HEK293 (cell line): ENCODE data around the gene ATP5F1B.

Source experiments
- CTCF ChIA-PET: fragments of 350-600 bp; formaldehyde crosslinking; extraction: SDS; loops from one replicate; lab custom pipeline; 2021; ENCODE audit warnings: antibody characterized with exemption; lab: Yijun Ruan, JAX
- POLR2A ChIA-PET: fragments of 300-600 bp; formaldehyde crosslinking; extraction: SDS; loops from one replicate; lab custom pipeline; 2020; ENCODE audit warnings: antibody characterized with exemption, inconsistent platforms; lab: Yijun Ruan, JAX
- H3K27ac ChIP-seq: fragments of 200-500 bp; sonication (Bioruptor generic); 2 replicates; pipeline ENCODE4 v1.5.1; 2014; ENCODE audit warnings: low read depth, low read length, control low read depth, inconsistent platforms; ENCODE audit errors: extremely low read depth
- H3K36me3 ChIP-seq, 2 experiments: fragments of 200-500 bp in 1 of 2; sonication (Bioruptor generic) in 1 of 2; 1 replicate in 1 of 2; 2 replicates in 1 of 2; pipeline ENCODE4 v1.5.1; 2014 to 2017; ENCODE audit warnings: inconsistent platforms in 2 of 2, low read length in 2 of 2; ENCODE audit not compliant: control insufficient read depth in 2 of 2, insufficient read depth in 1 of 2
- H3K4me1 ChIP-seq: fragments of 200-500 bp; sonication (Bioruptor generic); 2 replicates; pipeline ENCODE4 v1.5.1; 2014; ENCODE audit warnings: mild to moderate bottlenecking, low read length, inconsistent platforms; ENCODE audit not compliant: control insufficient read depth, insufficient read depth
- H3K4me3 ChIP-seq: 2 replicates; pipeline ENCODE4 v1.5.1; 2011; ENCODE audit warnings: low read depth, mild to moderate bottlenecking, control low read depth, low read length, moderate library complexity
- H3K9me3 ChIP-seq: fragments of 200-500 bp; sonication (Bioruptor generic); 2 replicates; pipeline ENCODE4 v1.5.1; 2014; ENCODE audit warnings: low read depth, low read length, inconsistent platforms; ENCODE audit not compliant: control insufficient read depth, insufficient read depth
- BCL11B ChIP-seq: fragments of 450-650 bp; formaldehyde crosslinking; IDR thresholded peaks from 2 replicates; pipeline ENCODE4 v1.5.1; 2016; ENCODE audit warnings: low read depth, missing biosample characterization, missing genetic modification characterization
- GLIS1 ChIP-seq: fragments of 450-650 bp; formaldehyde crosslinking; IDR thresholded peaks from 2 replicates; pipeline ENCODE4 v1.5.1; 2016; ENCODE audit warnings: missing biosample characterization, missing genetic modification characterization
- GLIS2 ChIP-seq: fragments of 450-650 bp; formaldehyde crosslinking; IDR thresholded peaks from 2 replicates; pipeline ENCODE4 v1.5.1; 2016; ENCODE audit warnings: missing biosample characterization, missing genetic modification characterization
- IKZF3 ChIP-seq: fragments of 450-650 bp; IDR thresholded peaks from 2 replicates; pipeline ENCODE4 v1.5.0; 2018; ENCODE audit warnings: missing biosample characterization, mild to moderate bottlenecking, missing genetic modification characterization, moderate library complexity
- KLF8 ChIP-seq: fragments of 450-650 bp; formaldehyde crosslinking; IDR thresholded peaks from 2 replicates; pipeline ENCODE4 v1.5.1; 2016; ENCODE audit warnings: missing biosample characterization, missing genetic modification characterization
- YY1 ChIP-seq: fragments of 450-650 bp; formaldehyde crosslinking; IDR thresholded peaks from 2 replicates; pipeline ENCODE4 v1.5.1; 2018; ENCODE audit warnings: missing biosample characterization, missing genetic modification characterization
- ZBTB20 ChIP-seq: fragments of 450-650 bp; formaldehyde crosslinking; IDR thresholded peaks from 2 replicates; pipeline ENCODE4 v1.5.1; 2016; ENCODE audit warnings: missing biosample characterization, missing genetic modification characterization
- ZBTB7A ChIP-seq: fragments of 450-650 bp; formaldehyde crosslinking; IDR thresholded peaks from 2 replicates; pipeline ENCODE4 v1.5.1; 2016; ENCODE audit warnings: low read depth, missing biosample characterization, missing genetic modification characterization
- ZFP37 ChIP-seq: fragments of 450-650 bp; formaldehyde crosslinking; IDR thresholded peaks from 2 replicates; pipeline ENCODE4 v1.5.1; 2016; ENCODE audit warnings: missing biosample characterization, missing genetic modification characterization
- ZFP41 ChIP-seq: fragments of 450-650 bp; formaldehyde crosslinking; IDR thresholded peaks from 2 replicates; pipeline ENCODE4 v1.5.1; 2016; ENCODE audit warnings: missing biosample characterization, missing genetic modification characterization, borderline replicate concordance
- ZIC2 ChIP-seq: fragments of 450-650 bp; formaldehyde crosslinking; IDR thresholded peaks from 2 replicates; pipeline ENCODE4 v1.5.1; 2016; ENCODE audit warnings: missing biosample characterization, missing genetic modification characterization
- ZNF16 ChIP-seq: fragments of 450-650 bp; formaldehyde crosslinking; IDR thresholded peaks from 2 replicates; pipeline ENCODE4 v1.5.1; 2016; ENCODE audit warnings: low read depth, missing biosample characterization, missing genetic modification characterization
- ZNF335 ChIP-seq: fragments of 450-650 bp; formaldehyde crosslinking; conservative IDR thresholded peaks from 2 replicates; pipeline ENCODE4 v1.5.1; 2016; ENCODE audit warnings: missing biosample characterization, missing genetic modification characterization
- ZNF423 ChIP-seq: fragments of 450-650 bp; formaldehyde crosslinking; IDR thresholded peaks from 2 replicates; pipeline ENCODE4 v1.5.1; 2016; ENCODE audit warnings: missing biosample characterization, missing genetic modification characterization
- ZNF558 ChIP-seq: fragments of 450-650 bp; formaldehyde crosslinking; IDR thresholded peaks from 2 replicates; pipeline ENCODE4 v1.5.1; 2016; ENCODE audit warnings: missing biosample characterization, missing genetic modification characterization
- ZNF701 ChIP-seq: fragments of 450-650 bp; formaldehyde crosslinking; IDR thresholded peaks from 2 replicates; pipeline ENCODE4 v1.5.1; 2016; ENCODE audit warnings: missing biosample characterization, missing genetic modification characterization
- ZNF785 ChIP-seq: fragments of 450-650 bp; formaldehyde crosslinking; IDR thresholded peaks from 2 replicates; pipeline ENCODE4 v1.5.1; 2016; ENCODE audit warnings: missing biosample characterization, missing genetic modification characterization
- TF ChIP-seq, protein P1 (sequence below): fragments of 450-650 bp; formaldehyde crosslinking; IDR thresholded peaks from 2 replicates; pipeline ENCODE4 v1.5.0; 2017; ENCODE audit warnings: missing biosample characterization, missing genetic modification characterization, borderline replicate concordance
- TF ChIP-seq, protein P2 (sequence below): fragments of 450-650 bp; formaldehyde crosslinking; conservative IDR thresholded peaks from 2 replicates; pipeline ENCODE4 v1.5.1; 2016; ENCODE audit warnings: low read depth, missing biosample characterization, missing genetic modification characterization
- TF ChIP-seq, protein P3 (sequence below): fragments of 450-650 bp; formaldehyde crosslinking; IDR thresholded peaks from 2 replicates; pipeline ENCODE4 v1.5.1; 2016; ENCODE audit warnings: missing biosample characterization, missing genetic modification characterization
- TF ChIP-seq, protein P4 (sequence below): fragments of 450-650 bp; formaldehyde crosslinking; IDR thresholded peaks from 2 replicates; pipeline ENCODE4 v1.5.1; 2016; ENCODE audit warnings: missing biosample characterization, missing genetic modification characterization, borderline replicate concordance
- TF ChIP-seq, protein P5 (sequence below): fragments of 450-650 bp; formaldehyde crosslinking; IDR thresholded peaks from 2 replicates; pipeline ENCODE4 v1.5.1; 2017; ENCODE audit warnings: missing biosample characterization, missing genetic modification characterization

ATP5F1B gene

DNA sequence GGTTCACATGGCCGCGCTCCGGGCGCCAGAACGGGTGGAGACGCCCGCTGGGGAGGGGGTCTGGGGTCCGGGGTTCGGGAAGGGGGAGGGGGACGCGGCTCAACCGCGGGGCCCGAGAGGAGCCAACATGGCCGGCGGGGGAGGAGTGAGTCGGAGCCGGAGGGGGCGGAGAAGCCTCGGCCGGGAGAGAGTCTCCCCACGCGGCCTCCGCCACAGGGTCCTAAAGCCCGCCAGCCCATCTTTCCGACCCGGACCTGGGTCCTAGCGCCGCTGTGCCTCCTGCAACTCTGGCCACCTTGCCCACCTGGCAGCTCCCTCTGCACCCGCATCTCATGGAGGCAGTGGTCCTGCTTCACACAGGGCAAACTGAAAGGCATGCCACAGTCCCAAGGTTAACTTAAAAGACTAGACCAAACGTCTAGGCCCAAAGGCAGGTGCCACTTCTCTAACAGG, 15.6 kb downstream of the ATP5F1B start, which contains the start of gene BAZ2A (continued):
- TF ChIP-seq ZNF16 (no peak), ZFP37 (tag by site-specific recombination) (peak; percentile 93), ZFP41 (tag by site-specific recombination) (no peak), ZNF785 (0 out of 2 replicates have a peak, but pooled peaks have one; percentile 25), ZBTB7A (peak; percentile 85; the same call in 1 of the 2 replicates)
- TF ChIP-seq, protein P1, sequence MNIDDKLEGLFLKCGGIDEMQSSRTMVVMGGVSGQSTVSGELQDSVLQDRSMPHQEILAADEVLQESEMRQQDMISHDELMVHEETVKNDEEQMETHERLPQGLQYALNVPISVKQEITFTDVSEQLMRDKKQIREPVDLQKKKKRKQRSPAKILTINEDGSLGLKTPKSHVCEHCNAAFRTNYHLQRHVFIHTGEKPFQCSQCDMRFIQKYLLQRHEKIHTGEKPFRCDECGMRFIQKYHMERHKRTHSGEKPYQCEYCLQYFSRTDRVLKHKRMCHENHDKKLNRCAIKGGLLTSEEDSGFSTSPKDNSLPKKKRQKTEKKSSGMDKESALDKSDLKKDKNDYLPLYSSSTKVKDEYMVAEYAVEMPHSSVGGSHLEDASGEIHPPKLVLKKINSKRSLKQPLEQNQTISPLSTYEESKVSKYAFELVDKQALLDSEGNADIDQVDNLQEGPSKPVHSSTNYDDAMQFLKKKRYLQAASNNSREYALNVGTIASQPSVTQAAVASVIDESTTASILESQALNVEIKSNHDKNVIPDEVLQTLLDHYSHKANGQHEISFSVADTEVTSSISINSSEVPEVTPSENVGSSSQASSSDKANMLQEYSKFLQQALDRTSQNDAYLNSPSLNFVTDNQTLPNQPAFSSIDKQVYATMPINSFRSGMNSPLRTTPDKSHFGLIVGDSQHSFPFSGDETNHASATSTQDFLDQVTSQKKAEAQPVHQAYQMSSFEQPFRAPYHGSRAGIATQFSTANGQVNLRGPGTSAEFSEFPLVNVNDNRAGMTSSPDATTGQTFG: peak; percentile 47; the same call in 1 of the 2 replicates

DNA sequence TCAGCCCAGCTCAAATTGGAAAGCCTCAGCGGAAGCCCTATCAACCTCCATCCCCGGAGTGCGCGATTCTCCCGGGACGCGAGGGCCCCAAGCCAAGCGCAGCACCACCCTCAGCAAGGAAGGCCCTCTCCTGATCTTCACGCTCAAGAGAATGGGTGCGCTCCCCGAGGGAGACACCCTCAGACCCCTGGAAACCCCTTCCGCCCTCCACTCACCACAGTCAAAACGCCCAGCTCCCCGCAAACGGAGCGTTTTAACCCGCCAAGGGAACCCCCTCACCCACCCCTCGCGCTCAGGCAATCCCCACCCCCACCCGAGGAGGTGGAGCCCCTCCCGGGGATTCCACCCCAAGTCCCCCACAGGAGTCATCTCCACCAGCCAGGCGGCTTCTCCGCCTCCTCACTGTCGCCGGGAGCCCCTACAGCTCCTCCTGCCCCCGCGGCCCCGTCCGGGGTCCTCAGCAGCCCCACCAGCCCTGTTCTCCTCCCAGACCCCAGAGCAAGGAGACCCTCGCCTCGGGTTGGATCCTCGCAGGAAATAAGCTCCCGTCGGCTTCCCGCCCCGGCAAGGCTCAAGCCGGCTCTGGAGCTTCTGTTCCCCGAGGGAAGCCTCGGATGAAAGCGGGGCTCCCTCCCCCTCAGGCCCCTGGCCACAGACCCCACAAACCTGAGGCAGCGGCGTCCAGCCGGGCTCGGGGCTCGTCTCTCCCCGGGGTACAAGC, 16.2 kb downstream of the ATP5F1B start:
- ChIA-PET POLR2A (interaction anchor here (0.5 to 1.4 kb wide), 7 partner anchors 8 to 501 kb away, joined by 3 to 7 read pairs (median 3); partner anchors contain the start of genes ESYT1 and NACA), CTCF (interaction anchor here (0.5 to 2.0 kb wide), 10 partner anchors 23 to 582 kb away, joined by 3 to 10 read pairs (median 4); no protein-coding TSS in a partner anchor)
- Histone ChIP-seq H3K4me1 (peaks cover 28% of the 10 kb centered on the region), H3K9me3 (no peaks in the 10 kb centered on the region), H3K36me3 (peaks cover 12 to 15% of the 10 kb centered on the region in 2 experiments; a peak in 2 of 3 replicates), H3K4me3 (peak overlapping the region; percentile 95), H3K27ac (peak overlapping the region; percentile 88)
- peak; percentile 75 for TF ChIP-seq ZNF423 (tag by site-specific recombination)
- no peak for TF ChIP-seq ZNF701 (tag by site-specific recombination)
- 0 out of 2 replicates have a peak, but pooled peaks have one; percentile 15 for TF ChIP-seq KLF8 (tag by site-specific recombination)
- TF ChIP-seq, protein P2, sequence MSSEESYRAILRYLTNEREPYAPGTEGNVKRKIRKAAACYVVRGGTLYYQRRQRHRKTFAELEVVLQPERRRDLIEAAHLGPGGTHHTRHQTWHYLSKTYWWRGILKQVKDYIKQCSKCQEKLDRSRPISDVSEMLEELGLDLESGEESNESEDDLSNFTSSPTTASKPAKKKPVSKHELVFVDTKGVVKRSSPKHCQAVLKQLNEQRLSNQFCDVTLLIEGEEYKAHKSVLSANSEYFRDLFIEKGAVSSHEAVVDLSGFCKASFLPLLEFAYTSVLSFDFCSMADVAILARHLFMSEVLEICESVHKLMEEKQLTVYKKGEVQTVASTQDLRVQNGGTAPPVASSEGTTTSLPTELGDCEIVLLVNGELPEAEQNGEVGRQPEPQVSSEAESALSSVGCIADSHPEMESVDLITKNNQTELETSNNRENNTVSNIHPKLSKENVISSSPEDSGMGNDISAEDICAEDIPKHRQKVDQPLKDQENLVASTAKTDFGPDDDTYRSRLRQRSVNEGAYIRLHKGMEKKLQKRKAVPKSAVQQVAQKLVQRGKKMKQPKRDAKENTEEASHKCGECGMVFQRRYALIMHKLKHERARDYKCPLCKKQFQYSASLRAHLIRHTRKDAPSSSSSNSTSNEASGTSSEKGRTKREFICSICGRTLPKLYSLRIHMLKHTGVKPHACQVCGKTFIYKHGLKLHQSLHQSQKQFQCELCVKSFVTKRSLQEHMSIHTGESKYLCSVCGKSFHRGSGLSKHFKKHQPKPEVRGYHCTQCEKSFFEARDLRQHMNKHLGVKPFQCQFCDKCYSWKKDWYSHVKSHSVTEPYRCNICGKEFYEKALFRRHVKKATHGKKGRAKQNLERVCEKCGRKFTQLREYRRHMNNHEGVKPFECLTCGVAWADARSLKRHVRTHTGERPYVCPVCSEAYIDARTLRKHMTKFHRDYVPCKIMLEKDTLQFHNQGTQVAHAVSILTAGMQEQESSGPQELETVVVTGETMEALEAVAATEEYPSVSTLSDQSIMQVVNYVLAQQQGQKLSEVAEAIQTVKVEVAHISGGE (tag by site-specific recombination): peak; percentile 9; the same call in 1 of the 2 replicates
- TF ChIP-seq, protein P3, sequence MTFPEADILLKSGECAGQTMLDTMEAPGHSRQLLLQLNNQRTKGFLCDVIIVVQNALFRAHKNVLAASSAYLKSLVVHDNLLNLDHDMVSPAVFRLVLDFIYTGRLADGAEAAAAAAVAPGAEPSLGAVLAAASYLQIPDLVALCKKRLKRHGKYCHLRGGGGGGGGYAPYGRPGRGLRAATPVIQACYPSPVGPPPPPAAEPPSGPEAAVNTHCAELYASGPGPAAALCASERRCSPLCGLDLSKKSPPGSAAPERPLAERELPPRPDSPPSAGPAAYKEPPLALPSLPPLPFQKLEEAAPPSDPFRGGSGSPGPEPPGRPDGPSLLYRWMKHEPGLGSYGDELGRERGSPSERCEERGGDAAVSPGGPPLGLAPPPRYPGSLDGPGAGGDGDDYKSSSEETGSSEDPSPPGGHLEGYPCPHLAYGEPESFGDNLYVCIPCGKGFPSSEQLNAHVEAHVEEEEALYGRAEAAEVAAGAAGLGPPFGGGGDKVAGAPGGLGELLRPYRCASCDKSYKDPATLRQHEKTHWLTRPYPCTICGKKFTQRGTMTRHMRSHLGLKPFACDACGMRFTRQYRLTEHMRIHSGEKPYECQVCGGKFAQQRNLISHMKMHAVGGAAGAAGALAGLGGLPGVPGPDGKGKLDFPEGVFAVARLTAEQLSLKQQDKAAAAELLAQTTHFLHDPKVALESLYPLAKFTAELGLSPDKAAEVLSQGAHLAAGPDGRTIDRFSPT (tag by site-specific recombination): no peak
- no peak for TF ChIP-seq YY1
- TF ChIP-seq ZNF335 (tag by site-specific recombination): peak; percentile 95
- 0 out of 2 replicates have a peak, but pooled peaks have one; percentile 4 for TF ChIP-seq BCL11B (tag by site-specific recombination)
- peak; percentile 48 for TF ChIP-seq GLIS1 (tag by site-specific recombination)
- 0 out of 2 replicates have a peak, but pooled peaks have one; percentile 1 for TF ChIP-seq IKZF3 (tag by site-specific recombination)
- peak; percentile 67; the same call in 1 of the 2 replicates for TF ChIP-seq ZBTB20
- TF ChIP-seq GLIS2 (tag by site-specific recombination): peak; percentile 89
- TF ChIP-seq, protein P4, sequence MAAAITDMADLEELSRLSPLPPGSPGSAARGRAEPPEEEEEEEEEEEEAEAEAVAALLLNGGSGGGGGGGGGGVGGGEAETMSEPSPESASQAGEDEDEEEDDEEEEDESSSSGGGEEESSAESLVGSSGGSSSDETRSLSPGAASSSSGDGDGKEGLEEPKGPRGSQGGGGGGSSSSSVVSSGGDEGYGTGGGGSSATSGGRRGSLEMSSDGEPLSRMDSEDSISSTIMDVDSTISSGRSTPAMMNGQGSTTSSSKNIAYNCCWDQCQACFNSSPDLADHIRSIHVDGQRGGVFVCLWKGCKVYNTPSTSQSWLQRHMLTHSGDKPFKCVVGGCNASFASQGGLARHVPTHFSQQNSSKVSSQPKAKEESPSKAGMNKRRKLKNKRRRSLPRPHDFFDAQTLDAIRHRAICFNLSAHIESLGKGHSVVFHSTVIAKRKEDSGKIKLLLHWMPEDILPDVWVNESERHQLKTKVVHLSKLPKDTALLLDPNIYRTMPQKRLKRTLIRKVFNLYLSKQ (tag by site-specific recombination): no peak
- TF ChIP-seq ZIC2: peak; percentile 9
- 0 out of 2 replicates have a peak, but pooled peaks have one; percentile 3 for TF ChIP-seq ZNF558 (tag by site-specific recombination)
- TF ChIP-seq, protein P5, sequence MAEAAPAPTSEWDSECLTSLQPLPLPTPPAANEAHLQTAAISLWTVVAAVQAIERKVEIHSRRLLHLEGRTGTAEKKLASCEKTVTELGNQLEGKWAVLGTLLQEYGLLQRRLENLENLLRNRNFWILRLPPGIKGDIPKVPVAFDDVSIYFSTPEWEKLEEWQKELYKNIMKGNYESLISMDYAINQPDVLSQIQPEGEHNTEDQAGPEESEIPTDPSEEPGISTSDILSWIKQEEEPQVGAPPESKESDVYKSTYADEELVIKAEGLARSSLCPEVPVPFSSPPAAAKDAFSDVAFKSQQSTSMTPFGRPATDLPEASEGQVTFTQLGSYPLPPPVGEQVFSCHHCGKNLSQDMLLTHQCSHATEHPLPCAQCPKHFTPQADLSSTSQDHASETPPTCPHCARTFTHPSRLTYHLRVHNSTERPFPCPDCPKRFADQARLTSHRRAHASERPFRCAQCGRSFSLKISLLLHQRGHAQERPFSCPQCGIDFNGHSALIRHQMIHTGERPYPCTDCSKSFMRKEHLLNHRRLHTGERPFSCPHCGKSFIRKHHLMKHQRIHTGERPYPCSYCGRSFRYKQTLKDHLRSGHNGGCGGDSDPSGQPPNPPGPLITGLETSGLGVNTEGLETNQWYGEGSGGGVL (tag by site-specific recombination): peak; percentile 75
